ENCODE measurements around the gene ALMS1. TPM values are rescaled to one million over a fixed set of nuclear protein-coding genes. Genes with fewer than 3 reads are reported as not detected.
"Not testable (repeated sequence)": the region's sequence is repeated elsewhere in the genome, so short reads cannot be mapped to it uniquely, and the experiment has no call there.

Gene ALMS1
- total and polyA plus RNA-seq, 7 donors, result 3.7 to 8.2 (median 6.0) TPM

DNA sequence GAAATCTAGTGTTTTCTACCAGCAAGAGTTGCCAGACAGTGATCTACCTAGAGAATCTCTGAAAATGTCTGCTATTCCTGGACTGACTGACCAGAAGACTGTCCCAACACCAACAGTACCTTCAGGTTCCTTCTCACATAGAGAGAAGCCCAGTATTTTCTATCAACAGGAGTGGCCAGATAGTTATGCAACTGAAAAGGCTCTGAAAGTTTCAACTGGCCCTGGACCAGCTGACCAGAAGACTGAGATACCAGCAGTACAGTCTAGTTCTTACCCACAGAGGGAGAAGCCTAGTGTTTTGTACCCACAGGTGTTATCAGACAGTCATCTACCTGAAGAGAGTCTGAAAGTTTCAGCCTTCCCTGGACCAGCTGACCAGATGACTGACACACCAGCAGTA is 63.8 kb downstream of the ALMS1 start:
- Histone ChIP-seq H3K4me3 (no peak overlapping the region), H3K36me3 (ENCODE audit: insufficient read depth in 1 of 2, low read depth in 1 of 2) (peaks cover 20 to 59% of the 10 kb centered on the region in 2 donors), H3K27ac (no peak overlapping the region), H3K4me1 (no peaks in the 10 kb centered on the region), H3K9me3 (no peaks in the 10 kb centered on the region), H3K27me3 (ENCODE audit: insufficient read depth in 3 of 3, low read length in 2 of 3) (no peaks in the 10 kb centered on the region)
- intact Hi-C loops (cut with DNase I), result no loop called here
- DNase-seq, result no peak
- TF ChIP-seq CTCF (IDR thresholded peaks at IDR 0.05), result no peak
- ATAC-seq, result no peak

DNA sequence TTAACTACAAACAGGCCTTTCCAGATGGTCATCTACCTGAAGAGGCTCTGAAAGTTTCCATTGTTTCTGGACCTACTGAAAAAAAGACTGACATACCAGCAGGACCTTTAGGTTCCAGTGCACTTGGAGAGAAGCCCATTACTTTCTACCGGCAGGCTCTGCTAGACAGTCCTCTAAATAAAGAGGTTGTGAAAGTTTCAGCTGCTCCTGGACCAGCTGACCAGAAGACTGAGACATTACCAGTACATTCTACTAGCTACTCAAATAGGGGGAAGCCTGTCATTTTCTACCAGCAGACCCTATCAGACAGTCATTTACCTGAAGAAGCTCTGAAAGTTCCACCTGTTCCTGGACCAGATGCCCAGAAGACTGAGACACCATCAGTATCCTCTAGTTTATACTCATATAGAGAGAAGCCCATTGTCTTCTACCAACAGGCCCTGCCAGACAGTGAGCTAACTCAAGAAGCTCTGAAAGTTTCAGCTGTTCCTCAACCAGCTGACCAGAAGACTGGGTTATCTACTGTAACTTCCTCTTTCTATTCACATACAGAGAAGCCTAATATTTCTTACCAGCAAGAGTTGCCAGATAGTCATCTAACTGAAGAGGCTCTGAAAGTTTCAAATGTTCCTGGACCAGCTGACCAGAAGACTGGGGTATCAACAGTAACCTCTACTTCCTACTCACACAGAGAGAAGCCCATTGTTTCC is 65.8 kb downstream of the ALMS1 start:
- WGBS, 3 donors, result 35 to 72% (median 58%) methylated on average over 1 of the region's 1 CpG
- peaks cover 20 to 58% of the 10 kb centered on the region in 2 donors for H3K36me3 ChIP-seq (ENCODE audit: insufficient read depth in 1 of 2, low read depth in 1 of 2)
- no peaks in the 10 kb centered on the region for H3K27me3 ChIP-seq (ENCODE audit: insufficient read depth in 3 of 3, low read length in 2 of 3)
- ATAC-seq (no peak), DNase-seq (no peak)
- intact Hi-C loops (cut with DNase I), result no loop called here
- no peak for TF ChIP-seq CTCF (IDR thresholded peaks at IDR 0.05)
- H3K27ac ChIP-seq, result no peak overlapping the region
- no peaks in the 10 kb centered on the region for H3K4me1 ChIP-seq
- no peak overlapping the region for H3K4me3 ChIP-seq
- H3K9me3 ChIP-seq, result no peaks in the 10 kb centered on the region

- no peak for ATAC-seq
- DNase-seq, result no peak
- Histone ChIP-seq H3K27me3 (ENCODE audit: insufficient read depth in 3 of 3, low read length in 2 of 3) (no peaks in the 10 kb centered on the region), H3K4me3 (no peak overlapping the region), H3K27ac (no peak overlapping the region), H3K36me3 (ENCODE audit: insufficient read depth in 1 of 2, low read depth in 1 of 2) (peaks cover 4 to 18% of the 10 kb centered on the region in 2 donors), H3K9me3 (no peaks in the 10 kb centered on the region), H3K4me1 (no peaks in the 10 kb centered on the region)
- 94 to 100% (median 99%) methylated on average over 3 of the region's 3 CpGs for WGBS, 3 donors
- intact Hi-C loops (cut with DNase I), result no loop called here
- TF ChIP-seq CTCF (IDR thresholded peaks at IDR 0.05), result no peak
Observed at GRCh38 chr2:73457982-73458381, 72.3 kb downstream of the ALMS1 start.

GRCh38 chr2:73462388-73462787 is 76.8 kb downstream of the ALMS1 start:
- intact Hi-C loops (cut with DNase I), result not testable (repeated sequence)

GRCh38 chr2:73468376-73468775 is 82.7 kb downstream of the ALMS1 start:
- Histone ChIP-seq H3K27ac (no peak overlapping the region), H3K4me3 (no peak overlapping the region), H3K9me3 (no peaks in the 10 kb centered on the region), H3K27me3 (ENCODE audit: insufficient read depth in 3 of 3, low read length in 2 of 3) (no peaks in the 10 kb centered on the region), H3K4me1 (no peaks in the 10 kb centered on the region), H3K36me3 (ENCODE audit: insufficient read depth in 1 of 2, low read depth in 1 of 2) (no peaks in the 10 kb centered on the region)
- DNase-seq (no peak), ATAC-seq (no peak)
- TF ChIP-seq CTCF (IDR thresholded peaks at IDR 0.05), result no peak
- 92 to 93% (median 92%) methylated on average over 1 of the region's 1 CpG for WGBS, 3 donors
- intact Hi-C loops (cut with DNase I), result no loop called here

More at GRCh38 chr2:73462388-73462787, 76.8 kb downstream of the ALMS1 start:
- not testable (repeated sequence) for H3K4me1 ChIP-seq; H3K27ac ChIP-seq; H3K9me3 ChIP-seq; H3K36me3 ChIP-seq (ENCODE audit: insufficient read depth in 1 of 2, low read depth in 1 of 2); ATAC-seq; H3K4me3 ChIP-seq; H3K27me3 ChIP-seq (ENCODE audit: insufficient read depth in 3 of 3, low read length in 2 of 3); DNase-seq
- 90 to 100% (median 95%) methylated on average over 1 of the region's 1 CpG for WGBS, 3 donors

- H3K4me3 ChIP-seq; ATAC-seq; H3K27ac ChIP-seq; H3K36me3 ChIP-seq (ENCODE audit: insufficient read depth in 1 of 2, low read depth in 1 of 2); intact Hi-C loops (cut with DNase I); H3K9me3 ChIP-seq; H3K4me1 ChIP-seq; H3K27me3 ChIP-seq (ENCODE audit: insufficient read depth in 3 of 3, low read length in 2 of 3); DNase-seq: not testable (repeated sequence)
- WGBS, 3 donors, result no CpG with 5 or more reads among the region's 1 CpG
Observed at GRCh38 chr2:73483874-73484273, 98.2 kb downstream of the ALMS1 start.
